GM21529 (cell line): Measurements from ENCODE around the gene EDDM3A.
"Not testable (repeated sequence)": the region's sequence is repeated elsewhere in the genome, so short reads cannot be mapped to it uniquely, and the experiment has no call there.

Experiments
- ATAC-seq: cut with Tn5 transposase; IDR thresholded peaks from one replicate; pipeline ENCODE4 v1.9.1; 2021; ENCODE audit not compliant: unreplicated experiment

The EDDM3A gene

DNA sequence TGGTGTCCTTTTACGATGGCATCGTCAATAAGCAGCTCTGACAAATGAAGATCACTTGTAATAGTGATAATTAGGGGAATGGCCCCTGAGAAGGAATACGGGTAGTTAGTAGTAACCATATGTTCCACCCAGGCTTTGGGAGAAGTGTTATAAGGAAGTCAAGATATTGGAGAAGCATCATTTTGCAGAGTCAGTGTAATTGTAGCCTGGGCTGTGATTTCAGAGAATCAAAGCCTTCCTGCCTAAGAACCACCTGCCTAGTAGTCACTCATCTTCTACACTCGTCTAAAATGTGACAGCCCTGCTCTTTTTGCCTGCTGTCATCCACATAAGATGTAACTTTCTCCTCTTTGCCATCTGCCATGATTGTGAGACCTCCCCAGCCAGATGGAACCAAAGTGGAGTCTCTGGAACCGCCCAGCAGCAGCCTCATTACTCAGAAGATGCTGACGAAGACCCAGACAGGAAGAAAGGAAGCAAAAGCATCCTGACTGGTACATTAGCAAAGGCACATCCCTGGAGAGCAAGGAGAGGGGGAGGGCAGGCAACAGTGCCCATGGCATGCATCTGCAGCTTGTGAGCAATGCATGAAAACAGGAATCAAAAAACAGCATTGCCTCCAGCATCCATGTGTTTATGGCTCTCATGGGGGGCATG is 12.6 kb upstream of the EDDM3A start:
- ATAC-seq, result no peak

DNA sequence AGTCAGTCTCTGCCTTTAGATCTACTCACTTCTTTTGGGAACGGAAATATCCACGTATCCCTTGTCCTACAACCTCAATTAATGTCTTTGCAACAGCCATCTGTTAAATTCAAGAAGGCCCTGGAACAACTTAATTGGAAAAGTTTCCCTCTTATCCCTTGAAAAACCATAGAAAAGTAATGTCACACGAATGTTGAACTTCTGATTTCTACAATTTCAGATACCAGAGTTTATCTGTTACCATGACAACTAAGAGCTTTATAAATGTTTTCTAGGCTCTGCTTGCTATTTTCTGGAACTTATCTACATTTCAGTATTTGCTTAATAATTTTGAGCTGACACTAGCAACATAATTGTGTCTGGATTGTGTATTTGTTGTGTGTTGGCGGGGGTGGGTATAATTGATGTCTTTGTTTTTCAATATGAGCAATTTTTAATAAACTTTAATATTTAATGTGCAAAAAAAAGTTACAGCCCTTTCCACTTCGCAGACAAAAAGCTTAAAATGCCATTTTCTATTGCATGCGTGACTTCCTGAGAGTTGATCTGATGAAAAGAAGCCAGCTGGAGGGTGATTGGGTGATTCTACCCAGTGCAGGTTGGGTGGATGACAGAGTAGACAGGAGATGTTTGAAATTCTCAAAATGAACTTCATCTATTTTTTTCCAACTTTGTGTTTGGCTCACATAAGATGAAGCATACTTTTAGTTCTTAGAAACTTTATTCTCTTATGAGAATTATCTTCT is 11.8 kb upstream of the EDDM3A start:
- ATAC-seq, result no peak

DNA sequence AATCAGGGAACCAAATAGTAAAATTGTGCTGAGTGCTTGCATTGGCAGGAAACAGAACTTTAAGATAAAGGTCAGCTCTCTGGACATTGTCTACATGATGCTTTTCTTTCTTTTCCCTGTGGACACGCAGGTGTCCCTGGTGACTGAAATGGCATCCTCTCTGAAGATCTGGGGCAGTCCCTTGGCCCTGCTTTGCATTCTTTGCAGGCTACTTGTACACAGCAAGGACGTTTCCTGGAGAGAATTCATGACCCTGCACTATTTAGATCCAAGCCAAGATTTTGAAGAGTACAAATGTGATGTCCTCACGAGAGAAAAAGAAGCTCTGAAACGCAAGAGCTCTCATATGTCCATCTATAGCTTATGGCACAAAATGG is 11.3 kb upstream of the EDDM3A start:
- no peak for ATAC-seq

DNA sequence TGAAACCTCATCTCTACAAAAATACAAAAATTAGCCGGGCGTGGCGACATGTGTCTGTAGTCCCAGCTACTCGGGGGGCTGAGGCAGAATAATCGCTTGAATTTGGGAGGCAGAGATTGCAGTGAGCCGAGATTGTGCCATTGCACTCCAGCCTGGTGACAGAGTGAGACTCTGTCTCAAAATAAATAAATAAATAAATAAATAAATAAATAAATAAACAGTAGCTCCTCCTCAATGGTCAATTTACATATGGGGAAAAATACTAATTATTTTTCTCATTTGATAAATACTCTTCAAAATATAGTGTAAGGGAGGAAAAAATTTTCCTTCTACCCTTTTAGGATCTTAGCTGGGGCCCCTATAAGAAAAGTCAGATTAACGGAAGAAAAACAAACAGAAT is 7.4 kb upstream of the EDDM3A start:
- ATAC-seq, result not testable (repeated sequence)

DNA sequence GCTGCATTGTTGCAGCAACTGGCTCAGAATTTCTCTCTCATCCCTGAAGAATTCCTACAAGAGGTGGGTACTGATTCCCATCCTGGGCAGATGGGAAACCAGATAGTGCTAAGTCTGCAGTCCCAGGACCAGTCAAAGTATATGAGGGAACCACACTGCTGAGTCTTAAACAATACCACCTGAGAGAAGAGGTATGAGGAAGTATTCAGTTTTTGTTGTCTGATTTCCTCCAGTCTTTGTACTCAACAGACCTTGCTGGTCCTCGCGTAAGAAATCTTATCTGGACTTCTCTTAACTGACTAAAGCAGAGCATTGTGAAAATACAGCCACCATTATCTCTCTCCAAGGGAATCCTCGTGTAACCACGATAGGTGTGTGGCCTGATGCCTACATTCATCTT is 3.6 kb upstream of the EDDM3A start:
- no peak for ATAC-seq

DNA sequence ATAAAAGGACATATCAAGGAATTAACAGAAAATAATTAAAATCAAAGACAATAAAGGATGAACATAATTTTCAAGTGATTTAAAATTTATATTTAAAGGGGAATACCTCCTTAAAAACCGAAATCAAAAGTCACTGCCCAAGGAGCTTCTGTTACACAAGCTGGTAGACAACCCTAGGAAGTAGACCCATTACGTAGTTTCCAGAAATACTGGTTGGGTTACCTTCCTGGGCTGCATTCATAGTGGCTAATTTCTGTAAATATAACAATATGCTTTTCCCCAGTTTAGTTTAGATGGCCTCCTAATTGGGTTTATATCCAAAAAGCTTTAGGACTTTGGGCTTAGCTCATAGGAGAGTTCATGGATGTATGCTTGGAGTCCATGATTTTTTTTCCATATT is 2.1 kb upstream of the EDDM3A start:
- no peak for ATAC-seq

DNA sequence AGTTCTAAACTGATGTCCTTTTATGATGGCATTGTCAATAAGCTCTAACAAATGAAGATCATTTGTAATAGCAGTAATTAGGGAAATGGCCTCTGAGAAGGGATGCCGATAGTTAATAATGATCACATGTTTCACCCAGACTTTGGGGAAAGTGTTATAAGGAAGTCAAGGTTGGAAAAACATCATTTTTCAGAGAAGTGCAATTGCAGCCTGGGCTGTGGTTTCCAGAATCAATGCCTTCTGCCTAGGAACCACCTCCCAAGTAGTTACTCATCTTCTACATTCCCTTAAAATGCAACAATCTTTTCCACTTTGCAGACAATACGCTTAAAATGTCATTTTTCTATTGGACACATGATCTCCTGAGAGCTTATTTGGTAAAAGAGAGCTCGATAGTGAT is 879 bp downstream of the EDDM3A start:
- ATAC-seq, result no peak

DNA sequence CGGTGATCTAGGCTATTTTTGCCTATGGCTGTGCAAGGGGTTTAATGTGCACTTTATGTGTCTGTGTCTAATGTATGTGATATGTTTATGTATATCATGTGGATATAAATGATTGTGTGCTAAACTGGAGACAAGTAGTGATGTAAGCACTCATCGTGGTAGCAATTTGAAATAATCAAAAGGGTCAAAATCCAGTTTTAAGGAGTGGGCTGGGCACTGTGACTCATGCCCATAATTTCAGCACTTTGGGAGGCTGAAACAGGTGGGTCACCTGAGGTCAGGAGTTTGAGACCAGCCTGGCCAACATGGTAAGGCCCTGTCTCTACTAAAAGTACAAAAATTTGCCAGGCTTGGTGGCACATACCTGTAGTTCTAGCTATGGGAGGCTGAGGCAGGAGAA is 2.8 kb downstream of the EDDM3A start:
- ATAC-seq, result no peak

DNA sequence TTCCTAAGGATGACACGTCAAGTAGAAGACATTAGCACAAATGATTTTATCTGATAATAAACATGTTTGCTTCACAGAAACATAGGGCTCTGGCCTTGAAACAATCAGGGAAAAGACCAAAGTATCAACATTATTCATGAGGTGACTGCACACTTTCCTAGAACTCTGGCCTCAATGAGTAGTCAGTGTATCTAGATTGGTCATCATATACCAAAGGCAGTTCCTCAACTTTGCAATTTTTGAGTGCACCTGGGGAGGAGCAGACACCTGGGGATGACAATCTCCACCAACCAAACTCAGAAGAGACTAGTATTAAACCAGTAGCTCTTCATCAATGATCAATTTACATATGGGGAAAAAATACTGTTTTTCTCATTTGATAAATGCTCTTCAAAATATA is 4.5 kb downstream of the EDDM3A start:
- no peak for ATAC-seq

DNA sequence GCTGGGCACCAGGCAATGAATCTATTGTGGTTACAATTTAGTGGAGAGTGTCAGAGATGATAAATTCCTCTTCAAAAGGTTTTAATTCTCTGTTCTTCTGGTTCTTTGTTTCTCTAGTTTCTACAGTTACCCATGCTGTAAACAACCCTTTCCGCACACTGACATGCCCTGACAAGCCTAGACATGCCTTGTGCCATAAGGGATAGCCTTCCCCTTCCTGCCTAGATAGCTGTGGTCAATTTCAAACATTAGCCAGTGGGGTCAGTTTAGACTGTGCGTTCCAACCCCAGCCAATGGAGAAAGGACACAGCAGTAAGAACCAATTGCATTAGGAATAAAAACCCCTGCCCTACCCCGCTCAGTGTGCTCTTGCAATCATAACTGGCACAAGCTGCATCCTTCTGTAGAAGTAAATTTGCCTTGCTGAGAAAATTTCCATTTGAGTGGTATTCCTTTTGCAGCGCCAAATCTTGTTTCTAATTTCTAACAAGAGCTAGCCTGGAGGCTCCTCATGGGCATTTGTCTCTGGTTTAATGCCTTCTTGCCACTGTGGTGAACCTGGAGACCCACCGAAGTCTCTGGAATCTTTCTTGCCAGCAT is 6.4 kb downstream of the EDDM3A start:
- no peak for ATAC-seq

DNA sequence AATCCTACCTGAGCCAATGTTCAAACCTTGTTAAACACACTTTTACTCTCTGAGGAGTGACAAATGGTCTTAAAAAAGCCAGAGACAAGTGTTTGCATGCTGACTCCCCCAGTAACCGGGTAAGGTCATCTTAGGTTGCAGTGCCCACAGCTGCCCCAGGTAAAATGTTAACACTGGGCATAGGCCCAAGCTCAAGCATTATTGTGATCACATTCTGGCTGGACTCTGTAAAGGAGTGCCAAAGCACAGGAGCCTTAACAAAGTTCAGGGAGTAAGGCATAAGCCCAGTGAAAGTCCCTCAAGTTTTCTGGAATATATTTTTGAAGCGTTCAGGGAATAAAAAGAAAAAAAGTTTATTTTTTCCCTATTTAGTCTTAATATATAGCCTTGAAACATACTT is 8.6 kb downstream of the EDDM3A start:
- no peak for ATAC-seq

DNA sequence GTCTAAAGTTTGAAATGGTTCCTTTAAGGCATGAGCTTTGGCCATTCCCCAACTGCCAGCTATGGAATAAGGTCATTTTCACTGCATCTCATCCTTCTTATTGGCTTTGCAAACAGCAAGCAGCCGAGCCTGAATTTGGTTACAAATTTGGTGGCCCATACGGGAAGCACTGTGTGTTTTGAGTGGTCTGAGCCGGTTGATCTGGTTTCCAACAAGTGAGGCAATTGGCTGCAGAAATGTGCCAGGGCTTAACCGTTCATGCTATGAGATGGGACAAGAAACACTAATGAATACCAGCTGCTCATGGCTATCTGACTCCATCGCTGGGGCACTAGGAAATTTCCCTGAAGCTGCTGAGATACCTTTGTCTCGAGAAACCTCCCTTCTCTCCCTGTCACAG is 9.3 kb downstream of the EDDM3A start:
- no peak for ATAC-seq

DNA sequence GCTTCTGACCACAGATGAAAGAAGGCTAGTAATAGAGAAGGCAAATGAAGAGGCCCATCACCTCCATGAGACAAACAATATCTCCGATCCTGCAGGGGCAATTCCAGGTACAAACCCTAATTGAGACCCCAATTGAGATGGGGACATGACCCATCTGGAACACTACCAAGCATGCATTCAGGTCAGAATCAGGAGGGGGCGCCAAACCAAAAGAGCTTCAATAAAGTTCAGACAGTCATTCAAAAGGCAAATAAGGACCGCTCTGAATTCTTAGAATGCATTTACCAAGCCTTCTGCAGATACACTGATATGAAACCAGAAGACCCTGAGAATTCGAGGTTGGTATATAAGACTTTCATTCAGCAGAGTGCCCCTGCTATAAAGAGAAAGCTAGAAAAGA is 12.3 kb downstream of the EDDM3A start:
- peak; percentile 45 for ATAC-seq

DNA sequence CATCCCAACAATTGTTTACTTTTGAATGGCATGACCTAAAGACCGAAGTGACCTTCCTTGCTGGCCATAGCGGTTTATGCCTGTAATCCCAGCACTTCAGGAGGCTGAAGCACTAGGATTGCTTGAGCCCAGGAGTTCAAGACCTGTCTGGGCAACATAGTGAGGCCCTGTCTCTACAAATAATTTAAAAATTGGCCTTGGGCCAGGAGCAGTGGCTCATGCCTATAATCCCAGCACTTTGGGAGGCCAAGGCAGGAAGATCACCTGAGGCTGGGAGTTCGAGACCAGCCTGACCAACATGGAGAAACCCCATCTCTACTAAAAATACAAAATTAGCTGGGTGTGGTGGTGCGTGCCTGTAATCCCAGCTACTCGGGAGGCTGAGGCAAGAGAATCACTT is 13.8 kb downstream of the EDDM3A start:
- not testable (repeated sequence) for ATAC-seq

DNA sequence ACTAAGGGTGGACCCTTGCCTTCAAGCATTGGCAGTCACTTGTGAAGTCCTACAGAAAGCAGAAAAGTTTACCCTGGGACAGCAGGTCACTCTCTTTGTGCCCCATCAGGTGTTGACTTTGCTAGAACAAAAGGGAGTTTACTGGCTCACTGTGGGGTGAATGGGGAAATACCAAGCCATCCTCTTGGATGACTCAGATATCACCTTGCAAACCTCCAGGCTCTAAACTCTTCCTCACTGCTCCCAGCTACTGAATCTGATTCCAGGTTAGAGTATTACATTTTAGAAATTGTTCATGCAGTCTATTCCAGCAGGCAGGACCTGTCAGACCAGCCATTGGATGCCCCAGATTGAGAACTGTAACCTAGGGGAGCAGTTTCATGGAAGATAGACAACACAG is 15.3 kb downstream of the EDDM3A start:
- no peak for ATAC-seq

DNA sequence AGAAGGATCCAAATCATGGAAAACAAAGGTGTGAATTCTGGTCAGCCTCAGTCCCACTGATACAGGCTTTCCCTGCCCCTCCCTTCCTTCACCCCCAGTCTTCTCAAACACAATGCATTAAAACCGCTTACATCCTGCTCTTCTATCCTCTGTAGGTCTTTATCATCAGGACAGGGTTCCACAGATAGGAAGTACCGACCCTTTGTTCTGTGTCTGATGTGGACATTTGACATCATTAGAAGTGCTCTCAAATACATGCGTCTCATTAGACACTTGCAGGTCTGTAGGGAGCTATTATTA is 22.9 kb downstream of the EDDM3A start:
- ATAC-seq, result no peak

DNA sequence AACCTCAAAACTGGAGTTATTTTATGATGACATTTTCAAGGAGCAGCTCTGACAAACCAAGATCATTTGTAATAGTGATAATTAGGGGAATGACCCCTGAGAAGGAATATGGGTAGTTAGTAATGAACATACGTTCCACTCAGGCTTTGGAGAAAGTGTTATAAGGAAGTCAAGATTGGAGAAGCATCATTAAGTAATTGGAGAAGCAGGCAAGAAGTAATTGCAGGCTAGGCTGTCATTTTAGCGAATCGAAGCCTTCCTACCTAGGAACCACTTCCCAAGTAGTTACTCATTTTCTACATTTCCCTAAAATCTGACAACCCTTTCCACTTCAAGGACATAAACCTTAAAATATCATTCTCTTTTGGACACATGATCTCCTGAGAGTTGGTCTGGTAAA is 23.7 kb downstream of the EDDM3A start:
- ATAC-seq, result no peak

DNA sequence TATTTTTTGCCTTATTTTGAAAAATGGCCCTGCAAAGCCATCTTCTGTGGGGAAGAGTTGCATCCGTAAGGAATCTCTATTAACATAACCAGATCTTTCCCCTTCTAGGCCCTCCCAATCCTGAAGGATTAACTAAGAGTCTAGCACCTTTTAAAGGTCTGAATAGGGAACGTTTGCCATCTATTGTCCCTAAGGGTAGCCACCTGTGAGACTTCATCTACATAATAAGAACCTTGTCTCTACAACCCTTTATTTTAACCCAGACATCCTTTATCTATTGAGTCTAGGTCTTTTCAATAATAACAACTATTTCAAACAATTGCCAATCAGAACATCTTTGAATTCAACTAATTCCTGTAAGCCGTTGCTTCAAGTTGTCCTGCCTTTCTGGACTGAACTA is 27.0 kb downstream of the EDDM3A start:
- no peak for ATAC-seq

DNA sequence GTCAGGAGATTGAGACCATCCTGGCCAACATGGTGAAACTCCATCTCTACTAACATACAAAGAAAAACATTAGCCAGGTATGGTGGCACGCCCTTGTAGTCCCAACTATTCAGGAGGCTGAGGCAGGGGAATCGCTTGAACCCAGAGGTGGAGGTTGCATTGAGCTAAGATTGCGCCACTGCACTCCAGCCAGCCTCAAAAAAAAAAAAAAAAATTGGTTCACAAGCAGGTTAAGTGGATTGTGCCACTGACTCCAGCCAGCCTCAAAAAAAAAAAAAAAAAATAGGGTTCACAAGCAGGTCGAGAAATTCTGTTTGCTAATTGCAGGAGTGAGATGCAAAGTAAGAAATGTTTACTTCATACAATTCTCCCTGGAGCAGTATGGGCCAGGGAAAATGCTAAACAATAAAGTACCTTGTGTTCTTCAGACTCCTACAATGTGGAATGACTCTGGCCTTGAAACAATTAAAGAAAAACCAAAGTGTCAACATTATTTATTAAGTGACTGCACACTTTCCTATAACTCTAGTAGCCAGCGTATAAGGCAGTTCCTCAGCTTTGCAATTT is 28.7 kb downstream of the EDDM3A start:
- no peak for ATAC-seq

DNA sequence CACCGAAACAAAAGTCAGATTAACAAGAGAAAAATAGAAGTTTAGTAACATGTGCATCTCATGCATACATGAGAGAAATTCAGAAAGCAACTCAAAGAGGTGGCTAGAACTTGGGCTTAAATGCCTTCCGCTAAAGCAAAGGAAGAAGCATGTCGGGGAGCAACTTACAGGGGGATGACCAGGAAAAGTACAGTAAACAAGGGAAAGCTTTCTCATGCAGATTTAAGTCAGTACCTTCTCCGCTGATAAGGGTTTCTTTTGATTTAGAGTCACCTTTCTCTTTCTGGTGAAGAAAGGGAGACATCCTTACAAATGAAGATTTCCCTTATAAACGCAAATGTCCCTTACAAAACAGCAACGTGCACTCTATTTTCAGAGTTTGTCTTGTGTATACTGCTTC is 29.4 kb downstream of the EDDM3A start:
- ATAC-seq, result no peak

DNA sequence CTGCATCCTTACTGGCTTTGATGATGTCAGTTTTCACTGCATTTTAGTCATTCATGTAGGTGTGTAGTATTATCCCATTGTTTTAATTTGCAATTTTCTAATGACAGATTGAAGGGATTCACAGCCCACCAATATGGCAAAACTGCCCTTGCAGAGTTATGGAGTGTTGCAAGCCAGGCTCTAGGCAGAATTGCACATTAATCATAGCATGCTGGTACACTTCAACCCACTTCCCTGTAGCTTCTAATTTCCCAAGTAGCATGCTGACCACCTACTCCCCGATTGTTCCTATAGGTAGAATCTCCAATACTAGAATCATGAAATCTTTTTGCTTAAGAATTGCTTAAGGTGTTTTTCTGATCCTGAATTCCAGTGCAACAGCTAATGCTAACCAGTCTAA is 30.2 kb downstream of the EDDM3A start:
- ATAC-seq, result no peak

DNA sequence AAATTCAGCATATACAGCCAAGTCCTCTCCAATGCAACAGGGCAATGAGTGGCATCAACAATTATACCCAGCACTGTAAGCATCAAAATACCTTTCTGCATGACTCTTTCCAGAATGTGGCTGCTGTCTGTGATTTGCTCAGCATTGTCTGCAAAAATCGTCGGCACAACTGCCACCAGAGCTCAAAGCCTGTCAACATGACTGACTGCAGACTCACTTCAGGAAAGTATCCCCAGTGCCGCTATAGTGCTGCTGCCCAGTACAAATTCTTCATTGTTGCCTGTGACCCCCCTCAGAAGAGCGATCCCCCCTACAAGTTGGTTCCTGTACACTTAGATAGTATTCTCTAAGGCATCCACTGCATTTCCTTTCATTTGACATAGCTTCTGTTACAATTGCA is 36.1 kb downstream of the EDDM3A start:
- ATAC-seq, result no peak
